ENCODE data around the gene ZEB2.

DNA sequence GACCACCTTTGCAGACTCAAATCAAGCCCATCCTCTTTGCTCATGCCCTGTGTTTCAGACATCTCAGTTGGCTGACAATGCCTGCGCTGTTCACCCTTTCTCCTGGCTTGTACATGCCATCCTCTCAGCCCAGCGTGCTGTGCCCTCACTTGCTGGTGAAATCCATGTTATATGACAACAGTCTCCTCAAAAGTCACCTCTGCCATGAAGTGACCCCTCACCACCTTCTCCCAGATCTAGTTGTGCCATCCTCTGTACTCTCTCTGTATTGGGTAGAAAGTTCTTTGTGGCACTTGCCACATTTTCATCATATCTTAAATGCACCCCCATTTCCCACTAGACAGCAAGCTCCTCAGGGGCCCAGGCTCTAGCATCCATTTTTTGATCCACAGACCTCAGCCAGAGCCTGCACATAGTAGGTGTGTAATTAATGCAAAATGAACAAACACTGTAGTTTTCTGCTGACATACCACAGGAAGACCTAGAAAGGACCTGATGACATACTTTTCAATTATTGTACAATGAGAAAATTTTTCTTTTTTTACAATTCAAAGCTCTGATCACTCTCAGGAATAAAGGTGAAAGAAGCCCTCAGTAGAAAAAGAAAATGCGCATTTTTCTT is 22.8 kb downstream of the ZEB2 start:
- TF ChIP-seq, protein P1, sequence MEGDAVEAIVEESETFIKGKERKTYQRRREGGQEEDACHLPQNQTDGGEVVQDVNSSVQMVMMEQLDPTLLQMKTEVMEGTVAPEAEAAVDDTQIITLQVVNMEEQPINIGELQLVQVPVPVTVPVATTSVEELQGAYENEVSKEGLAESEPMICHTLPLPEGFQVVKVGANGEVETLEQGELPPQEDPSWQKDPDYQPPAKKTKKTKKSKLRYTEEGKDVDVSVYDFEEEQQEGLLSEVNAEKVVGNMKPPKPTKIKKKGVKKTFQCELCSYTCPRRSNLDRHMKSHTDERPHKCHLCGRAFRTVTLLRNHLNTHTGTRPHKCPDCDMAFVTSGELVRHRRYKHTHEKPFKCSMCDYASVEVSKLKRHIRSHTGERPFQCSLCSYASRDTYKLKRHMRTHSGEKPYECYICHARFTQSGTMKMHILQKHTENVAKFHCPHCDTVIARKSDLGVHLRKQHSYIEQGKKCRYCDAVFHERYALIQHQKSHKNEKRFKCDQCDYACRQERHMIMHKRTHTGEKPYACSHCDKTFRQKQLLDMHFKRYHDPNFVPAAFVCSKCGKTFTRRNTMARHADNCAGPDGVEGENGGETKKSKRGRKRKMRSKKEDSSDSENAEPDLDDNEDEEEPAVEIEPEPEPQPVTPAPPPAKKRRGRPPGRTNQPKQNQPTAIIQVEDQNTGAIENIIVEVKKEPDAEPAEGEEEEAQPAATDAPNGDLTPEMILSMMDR (IDR thresholded peaks at IDR 0.05; ENCODE audit: poor library complexity, severe bottlenecking): no peak
- TF ChIP-seq RAD21 (conservative IDR thresholded peaks at IDR 0.05) (no peak), POLR2AphosphoS5 (IDR thresholded peaks at IDR 0.05) (no peak), EP300 (conservative IDR thresholded peaks at IDR 0.05; ENCODE audit: poor library complexity, severe bottlenecking) (no peak), EZH2 (IDR thresholded peaks at IDR 0.05; ENCODE audit: borderline replicate concordance, insufficient read depth, low read length, poor library complexity, severe bottlenecking) (no peak), MXI1 (conservative IDR thresholded peaks at IDR 0.05; ENCODE audit: poor library complexity, severe bottlenecking) (no peak), SMC3 (conservative IDR thresholded peaks at IDR 0.05; ENCODE audit: poor library complexity) (no peak), TAF1 (IDR thresholded peaks at IDR 0.05; ENCODE audit: low read depth) (no peak)
- TF ChIP-seq, protein P2, sequence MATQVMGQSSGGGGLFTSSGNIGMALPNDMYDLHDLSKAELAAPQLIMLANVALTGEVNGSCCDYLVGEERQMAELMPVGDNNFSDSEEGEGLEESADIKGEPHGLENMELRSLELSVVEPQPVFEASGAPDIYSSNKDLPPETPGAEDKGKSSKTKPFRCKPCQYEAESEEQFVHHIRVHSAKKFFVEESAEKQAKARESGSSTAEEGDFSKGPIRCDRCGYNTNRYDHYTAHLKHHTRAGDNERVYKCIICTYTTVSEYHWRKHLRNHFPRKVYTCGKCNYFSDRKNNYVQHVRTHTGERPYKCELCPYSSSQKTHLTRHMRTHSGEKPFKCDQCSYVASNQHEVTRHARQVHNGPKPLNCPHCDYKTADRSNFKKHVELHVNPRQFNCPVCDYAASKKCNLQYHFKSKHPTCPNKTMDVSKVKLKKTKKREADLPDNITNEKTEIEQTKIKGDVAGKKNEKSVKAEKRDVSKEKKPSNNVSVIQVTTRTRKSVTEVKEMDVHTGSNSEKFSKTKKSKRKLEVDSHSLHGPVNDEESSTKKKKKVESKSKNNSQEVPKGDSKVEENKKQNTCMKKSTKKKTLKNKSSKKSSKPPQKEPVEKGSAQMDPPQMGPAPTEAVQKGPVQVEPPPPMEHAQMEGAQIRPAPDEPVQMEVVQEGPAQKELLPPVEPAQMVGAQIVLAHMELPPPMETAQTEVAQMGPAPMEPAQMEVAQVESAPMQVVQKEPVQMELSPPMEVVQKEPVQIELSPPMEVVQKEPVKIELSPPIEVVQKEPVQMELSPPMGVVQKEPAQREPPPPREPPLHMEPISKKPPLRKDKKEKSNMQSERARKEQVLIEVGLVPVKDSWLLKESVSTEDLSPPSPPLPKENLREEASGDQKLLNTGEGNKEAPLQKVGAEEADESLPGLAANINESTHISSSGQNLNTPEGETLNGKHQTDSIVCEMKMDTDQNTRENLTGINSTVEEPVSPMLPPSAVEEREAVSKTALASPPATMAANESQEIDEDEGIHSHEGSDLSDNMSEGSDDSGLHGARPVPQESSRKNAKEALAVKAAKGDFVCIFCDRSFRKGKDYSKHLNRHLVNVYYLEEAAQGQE (IDR thresholded peaks at IDR 0.05; ENCODE audit: borderline replicate concordance): no peak
